IgD-negative memory B cell (primary cell): Measurements from ENCODE around the gene INMT. TPM values are rescaled to one million over a fixed set of nuclear protein-coding genes. Genes with fewer than 3 reads are reported as not detected.

Source experiments
- H3K27ac Mint-ChIP-seq, 3 donors: one replicate each; pipeline ENCODE4 v1.8.0; 2020 to 2022; ENCODE audit warnings: mild to moderate bottlenecking in 3 of 3, mixed read lengths in 3 of 3, moderate library complexity in 1 of 3
- H3K27me3 Mint-ChIP-seq: one replicate; pipeline ENCODE4 v1.8.0; 2021; ENCODE audit warnings: mixed read lengths
- H3K36me3 Mint-ChIP-seq: one replicate; pipeline ENCODE4 v1.8.0; 2020; ENCODE audit warnings: mild to moderate bottlenecking, mixed read lengths
- H3K4me1 Mint-ChIP-seq, 3 donors: one replicate each; pipeline ENCODE4 v1.8.0; 2020 to 2022; ENCODE audit warnings: mixed read lengths in 3 of 3, mild to moderate bottlenecking in 1 of 3
- H3K4me3 Mint-ChIP-seq, 4 donors: one replicate each; pipeline ENCODE4 v1.8.0; 2020 to 2022; ENCODE audit warnings: mild to moderate bottlenecking in 4 of 4, mixed read lengths in 4 of 4, moderate library complexity in 3 of 4
- H3K9me3 Mint-ChIP-seq, 3 donors: one replicate each; pipeline ENCODE4 v1.8.0; 2020 to 2021; ENCODE audit warnings: mixed read lengths in 3 of 3, mild to moderate bottlenecking in 1 of 3
- polyA plus RNA-seq: library from polyadenylated mRNA; unstranded; fragments of 300-500 nt; fragmentation: Illumina TruSeq; gene quantifications from one replicate; pipeline ENCODE4 v1.2.3, GENCODE V29; 2021

INMT gene
- polyA plus RNA-seq, 1 donor from 2014 or later, result not detected

- no peaks in the 10 kb centered on the region for H3K36me3 Mint-ChIP-seq
- H3K9me3 Mint-ChIP-seq, result no peaks in the 10 kb centered on the region
- H3K4me3 Mint-ChIP-seq, result no peak overlapping the region
- no peak overlapping the region for H3K27ac Mint-ChIP-seq
- peaks cover 0 to 3% (median 3%) of the 10 kb centered on the region in 3 donors for H3K4me1 Mint-ChIP-seq
- no peaks in the 10 kb centered on the region for H3K27me3 Mint-ChIP-seq
Observed at GRCh38 chr7:30776971-30777370, 25.0 kb downstream of the INMT start.

- H3K27ac Mint-ChIP-seq, result no peak overlapping the region
- H3K4me3 Mint-ChIP-seq, result no peak overlapping the region
- H3K27me3 Mint-ChIP-seq, result no peaks in the 10 kb centered on the region
- H3K9me3 Mint-ChIP-seq, result no peaks in the 10 kb centered on the region
- no peaks in the 10 kb centered on the region for H3K36me3 Mint-ChIP-seq
- no peaks in the 10 kb centered on the region for H3K4me1 Mint-ChIP-seq
Observed at GRCh38 chr7:30778255-30779025, 26.5 kb downstream of the INMT start.

GRCh38 chr7:30779574-30779973, 27.6 kb downstream of the INMT start:
- H3K4me1 Mint-ChIP-seq, result no peaks in the 10 kb centered on the region
- no peaks in the 10 kb centered on the region for H3K36me3 Mint-ChIP-seq
- no peak overlapping the region for H3K4me3 Mint-ChIP-seq
- no peaks in the 10 kb centered on the region for H3K9me3 Mint-ChIP-seq
- no peaks in the 10 kb centered on the region for H3K27me3 Mint-ChIP-seq
- H3K27ac Mint-ChIP-seq, result no peak overlapping the region

GRCh38 chr7:30780941-30781340, 29.0 kb downstream of the INMT start:
- Mint-ChIP-seq H3K36me3 (no peaks in the 10 kb centered on the region), H3K9me3 (no peaks in the 10 kb centered on the region), H3K27me3 (no peaks in the 10 kb centered on the region), H3K4me1 (no peaks in the 10 kb centered on the region), H3K27ac (no peak overlapping the region), H3K4me3 (no peak overlapping the region)

GRCh38 chr7:30782690-30783089, 30.8 kb downstream of the INMT start:
- Mint-ChIP-seq H3K27me3 (no peaks in the 10 kb centered on the region), H3K4me3 (no peak overlapping the region), H3K27ac (no peak overlapping the region), H3K4me1 (no peaks in the 10 kb centered on the region), H3K9me3 (no peaks in the 10 kb centered on the region), H3K36me3 (no peaks in the 10 kb centered on the region)

GRCh38 chr7:30785786-30786185, 33.9 kb downstream of the INMT start:
- Mint-ChIP-seq H3K4me3 (no peak overlapping the region), H3K27ac (no peak overlapping the region), H3K36me3 (no peaks in the 10 kb centered on the region), H3K9me3 (no peaks in the 10 kb centered on the region), H3K4me1 (no peaks in the 10 kb centered on the region), H3K27me3 (no peaks in the 10 kb centered on the region)

GRCh38 chr7:30787486-30787885, 35.6 kb downstream of the INMT start:
- Mint-ChIP-seq H3K4me3 (no peak overlapping the region), H3K9me3 (no peaks in the 10 kb centered on the region), H3K27ac (no peak overlapping the region)

GRCh38 chr7:30788640-30789333, 36.9 kb downstream of the INMT start:
- Mint-ChIP-seq H3K36me3 (no peaks in the 10 kb centered on the region), H3K4me1 (no peaks in the 10 kb centered on the region), H3K9me3 (no peaks in the 10 kb centered on the region), H3K4me3 (no peak overlapping the region), H3K27ac (no peak overlapping the region), H3K27me3 (no peaks in the 10 kb centered on the region)

More at GRCh38 chr7:30787486-30787885, 35.6 kb downstream of the INMT start:
- no peaks in the 10 kb centered on the region for H3K36me3 Mint-ChIP-seq
- no peaks in the 10 kb centered on the region for H3K4me1 Mint-ChIP-seq
- H3K27me3 Mint-ChIP-seq, result no peaks in the 10 kb centered on the region

- Mint-ChIP-seq H3K27ac (no peak overlapping the region), H3K36me3 (no peaks in the 10 kb centered on the region), H3K4me3 (no peak overlapping the region), H3K4me1 (no peaks in the 10 kb centered on the region), H3K9me3 (no peaks in the 10 kb centered on the region), H3K27me3 (no peaks in the 10 kb centered on the region)
Observed at GRCh38 chr7:30789334-30789711, 37.4 kb downstream of the INMT start.

- Mint-ChIP-seq H3K4me1 (peaks cover 0 to 1% (median 0%) of the 10 kb centered on the region in 3 donors), H3K4me3 (no peak overlapping the region), H3K9me3 (no peaks in the 10 kb centered on the region), H3K27me3 (no peaks in the 10 kb centered on the region), H3K36me3 (peaks cover 3% of the 10 kb centered on the region), H3K27ac (no peak overlapping the region)
Observed at GRCh38 chr7:30790356-30790755, 38.4 kb downstream of the INMT start.

GRCh38 chr7:30791114-30791513, 39.2 kb downstream of the INMT start:
- Mint-ChIP-seq H3K4me3 (no peak overlapping the region), H3K27me3 (no peaks in the 10 kb centered on the region), H3K4me1 (peaks cover 0 to 5% (median 0%) of the 10 kb centered on the region in 3 donors), H3K36me3 (peaks cover 3% of the 10 kb centered on the region), H3K27ac (peak overlapping the region in 1 of 3 donors; percentile 26), H3K9me3 (no peaks in the 10 kb centered on the region)

- Mint-ChIP-seq H3K27ac (no peak overlapping the region), H3K9me3 (no peaks in the 10 kb centered on the region), H3K4me3 (peak overlapping the region in 1 of 4 donors; percentile 23), H3K36me3 (peaks cover 3% of the 10 kb centered on the region), H3K27me3 (no peaks in the 10 kb centered on the region), H3K4me1 (peaks cover 10 to 25% (median 20%) of the 10 kb centered on the region in 3 donors)
Observed at GRCh38 chr7:30795161-30795948, 43.4 kb downstream of the INMT start.

- H3K27me3 Mint-ChIP-seq, result no peaks in the 10 kb centered on the region
- H3K27ac Mint-ChIP-seq, result no peak overlapping the region
- H3K9me3 Mint-ChIP-seq, result no peaks in the 10 kb centered on the region
- H3K4me3 Mint-ChIP-seq, result no peak overlapping the region
- peaks cover 10 to 27% (median 25%) of the 10 kb centered on the region in 3 donors for H3K4me1 Mint-ChIP-seq
- H3K36me3 Mint-ChIP-seq, result peaks cover 3% of the 10 kb centered on the region
Observed at GRCh38 chr7:30796105-30796869, 44.4 kb downstream of the INMT start.

GRCh38 chr7:30797176-30798040, 45.5 kb downstream of the INMT start:
- peaks cover 10 to 27% (median 25%) of the 10 kb centered on the region in 3 donors for H3K4me1 Mint-ChIP-seq
- H3K9me3 Mint-ChIP-seq, result no peaks in the 10 kb centered on the region
- H3K27ac Mint-ChIP-seq, result no peak overlapping the region
- no peaks in the 10 kb centered on the region for H3K27me3 Mint-ChIP-seq
- peaks cover 3% of the 10 kb centered on the region for H3K36me3 Mint-ChIP-seq
- no peak overlapping the region for H3K4me3 Mint-ChIP-seq
